Stimulated activated CD4-positive, alpha-beta T cell treated with anti-CD3 and anti-CD28 coated beads, Interleukin-4, amount 100 ng/mL, for 1 hour (primary cell): Measurements from ENCODE around the gene RNF135.
"Not testable (repeated sequence)": the region's sequence is repeated elsewhere in the genome, so short reads cannot be mapped to it uniquely, and the experiment has no call there.

Experiments
- DNase-seq: peaks from one replicate; pipeline ENCODE4 v3.0.0-alpha.2; 2020

Gene RNF135

GRCh38 chr17:30956764-30957374 is 14.0 kb upstream of the RNF135 start:
- no peak for DNase-seq

- DNase-seq: no peak
These were observed 13.1 kb upstream of the RNF135 start for GRCh38 chr17:30957741-30958140.

DNA sequence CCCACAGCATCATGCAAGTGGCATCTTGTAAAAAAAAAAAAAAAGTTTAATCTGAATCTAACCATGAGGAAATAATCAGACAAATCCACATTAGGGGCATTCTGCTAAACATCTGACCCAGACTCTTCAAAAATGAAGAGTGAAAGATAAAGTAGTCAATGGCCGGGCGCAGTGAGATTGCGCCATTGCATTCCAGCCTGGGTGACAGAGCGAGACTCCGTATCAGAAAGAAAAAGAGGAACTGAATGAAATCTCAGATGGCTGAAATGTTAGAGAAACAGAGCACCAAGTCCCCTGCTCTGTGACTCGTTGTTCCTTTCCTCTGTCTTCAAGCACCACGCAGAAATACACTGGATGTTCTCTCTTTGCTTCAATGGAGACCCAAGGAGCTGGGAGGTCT is 12.7 kb upstream of the RNF135 start:
- DNase-seq: no peak

GRCh38 chr17:30961209-30962188 is 9.3 kb upstream of the RNF135 start:
- no peak for DNase-seq

GRCh38 chr17:30964312-30964711 is 6.5 kb upstream of the RNF135 start:
- DNase-seq: not testable (repeated sequence)

DNA sequence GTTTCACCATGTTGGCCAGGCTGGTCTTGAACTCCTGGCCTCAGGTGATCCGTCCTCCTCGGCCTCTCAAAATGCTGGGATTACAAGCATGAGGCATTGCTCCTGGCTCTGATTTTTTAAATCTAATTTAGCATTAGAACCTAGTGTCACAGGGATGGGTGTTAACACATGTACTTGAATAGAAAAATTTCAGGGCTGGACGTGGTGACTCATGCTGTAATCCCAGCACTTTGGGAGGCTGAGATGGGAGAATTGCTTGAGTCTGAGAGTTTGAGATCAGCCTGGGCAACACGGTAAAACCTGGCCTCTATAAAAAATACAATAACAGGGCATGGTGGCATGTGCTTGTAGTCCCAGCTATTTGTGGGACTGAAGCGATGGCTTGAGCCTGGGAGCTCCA is 6.0 kb upstream of the RNF135 start:
- DNase-seq: no peak

DNA sequence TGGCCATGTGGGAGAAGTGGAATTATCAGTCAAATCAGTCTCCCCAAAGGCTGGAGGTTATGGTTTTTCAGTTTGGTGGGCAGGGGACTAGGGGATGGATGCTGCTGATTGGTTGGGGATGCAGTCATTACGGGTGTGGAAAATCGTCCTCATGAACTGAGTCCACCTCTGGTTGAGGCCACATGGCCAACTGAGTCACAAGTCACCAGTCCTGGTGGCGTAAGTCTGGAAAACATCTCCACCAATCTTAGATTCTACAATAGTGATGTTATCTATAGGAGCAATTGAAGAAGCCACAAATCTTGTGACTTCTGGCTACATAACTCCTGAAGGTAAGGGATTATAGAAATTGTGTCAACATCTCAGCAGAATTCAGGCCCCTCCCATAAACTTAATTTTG is 5.2 kb upstream of the RNF135 start:
- no peak for DNase-seq

DNA sequence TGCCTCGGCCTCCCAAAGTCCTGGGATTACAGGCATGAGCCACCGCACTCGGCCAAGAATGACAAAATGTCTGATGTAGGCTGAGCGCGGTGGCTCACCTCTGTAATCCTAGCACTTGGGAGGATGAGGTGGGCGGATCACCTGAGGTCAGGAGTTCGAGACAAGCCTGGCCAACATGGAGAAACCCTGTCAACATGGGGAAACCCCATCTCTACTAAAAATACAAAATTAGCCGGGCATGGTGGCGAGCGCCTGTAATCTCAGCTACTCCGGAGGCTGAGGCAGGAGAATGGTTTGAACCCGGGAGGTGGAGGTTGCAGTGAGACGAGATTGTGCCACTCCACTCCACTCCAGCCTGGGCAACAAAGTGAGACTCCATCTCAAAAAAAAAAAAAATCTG is 2.9 kb upstream of the RNF135 start:
- not testable (repeated sequence) for DNase-seq

DNA sequence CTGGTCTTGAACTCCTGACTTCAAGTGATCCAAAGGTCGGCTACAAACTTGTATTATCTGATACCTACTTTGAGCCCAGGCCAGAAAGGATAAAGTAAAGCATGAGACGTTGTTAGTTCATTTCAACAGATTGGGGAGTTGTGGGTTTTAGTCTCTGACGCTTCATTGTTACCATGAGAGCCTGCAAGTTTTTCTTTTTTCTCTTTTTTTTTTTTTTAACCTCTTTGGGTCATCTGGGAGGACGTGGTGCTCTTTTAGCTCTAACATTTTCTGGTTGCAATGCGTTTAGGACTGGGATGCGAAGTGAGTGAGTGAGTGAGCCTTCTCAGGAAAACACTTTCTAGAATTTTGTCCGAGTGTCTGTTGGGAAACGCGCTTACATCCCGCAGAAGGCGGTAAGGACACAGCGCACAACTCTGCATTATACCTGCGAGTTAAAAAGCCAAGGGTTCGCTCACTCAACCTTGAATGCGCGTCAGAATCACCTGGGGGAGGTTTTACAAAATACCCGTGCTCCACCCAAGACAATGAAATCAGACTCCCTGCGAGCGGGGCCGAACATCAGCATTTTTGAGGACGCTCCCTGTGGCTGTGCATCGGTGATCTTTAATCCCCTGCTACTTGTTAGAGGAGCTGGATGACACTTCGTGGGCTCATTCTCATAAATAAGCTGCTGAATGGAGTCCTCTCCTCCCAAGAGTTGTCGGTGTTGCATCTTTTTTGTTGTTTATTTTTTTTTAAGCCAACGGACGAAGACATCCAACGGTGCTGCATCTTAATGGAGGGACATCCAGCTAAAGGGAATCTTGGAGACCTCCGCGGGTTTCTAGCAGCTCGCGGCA is 629 bp upstream of the RNF135 start:
- DNase-seq: no peak

GRCh38 chr17:30975042-30975820 is 4.4 kb downstream of the RNF135 start:
- DNase-seq: no peak

DNA sequence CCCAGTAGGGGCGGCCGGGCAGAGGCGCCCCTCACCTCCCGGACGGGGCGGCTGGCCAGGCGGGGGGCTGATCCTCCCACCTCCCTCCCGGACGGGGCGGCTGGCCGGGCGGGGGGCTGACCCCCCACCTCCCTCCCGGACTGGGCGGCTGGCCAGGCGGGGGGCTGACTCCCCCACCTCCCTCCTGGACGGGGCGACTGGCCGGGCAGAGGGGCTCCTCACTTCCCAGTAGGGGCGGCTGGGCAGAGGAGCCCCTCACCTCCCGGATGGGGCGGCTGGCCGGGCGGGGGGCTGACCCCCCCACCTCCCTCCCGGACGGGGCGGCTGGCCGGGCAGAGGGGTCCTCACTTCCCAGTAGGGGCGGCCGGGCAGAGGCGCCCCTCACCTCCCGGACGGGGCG is 9.1 kb downstream of the RNF135 start:
- not testable (repeated sequence) for DNase-seq

DNA sequence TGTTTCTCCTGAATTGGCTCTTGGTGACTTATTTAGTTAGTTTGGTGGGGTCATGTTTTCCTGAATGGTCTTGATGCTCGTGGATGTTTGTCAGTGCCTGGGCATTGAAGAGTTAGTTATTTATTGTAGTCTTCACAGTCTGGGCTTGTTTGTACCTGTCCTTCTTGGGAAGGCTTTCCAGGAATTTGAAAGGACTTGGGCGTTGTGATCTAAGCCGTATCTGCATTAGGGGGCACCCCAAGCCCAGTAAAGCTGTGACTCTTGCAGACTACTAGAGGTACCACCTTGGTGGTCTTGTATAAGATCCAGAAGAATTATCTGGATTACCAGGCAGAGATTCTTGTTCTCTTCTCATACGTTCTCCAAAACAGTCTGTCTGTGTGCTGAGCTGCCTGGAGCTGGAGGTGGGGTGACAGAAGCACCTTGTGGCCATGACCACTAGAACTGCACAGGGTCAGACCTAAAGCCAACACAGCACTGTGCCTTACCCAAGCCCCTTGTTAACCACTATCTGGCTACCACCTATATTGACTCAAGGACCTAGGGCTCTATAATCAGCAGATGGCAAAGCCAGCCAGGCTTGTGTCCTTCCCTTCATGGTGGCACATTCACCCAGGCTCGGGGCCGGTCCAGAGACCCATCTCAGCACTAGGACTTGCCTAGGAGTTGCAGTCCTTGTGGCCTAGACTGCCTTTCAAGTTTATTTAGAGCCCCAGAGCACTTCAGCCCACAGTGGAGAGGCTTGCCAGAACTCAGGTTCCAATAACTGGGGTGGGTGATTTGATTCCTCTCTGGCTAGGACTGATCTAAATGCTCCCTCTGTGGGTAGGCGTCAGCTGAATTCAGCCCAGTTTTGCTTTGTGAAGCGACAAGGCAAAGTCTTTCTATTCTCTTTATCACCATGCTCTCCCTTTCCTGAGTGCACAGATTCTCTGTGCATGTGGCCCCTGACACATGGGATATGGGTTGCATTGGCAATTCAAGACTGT is 11.0 kb downstream of the RNF135 start:
- no peak for DNase-seq

DNA sequence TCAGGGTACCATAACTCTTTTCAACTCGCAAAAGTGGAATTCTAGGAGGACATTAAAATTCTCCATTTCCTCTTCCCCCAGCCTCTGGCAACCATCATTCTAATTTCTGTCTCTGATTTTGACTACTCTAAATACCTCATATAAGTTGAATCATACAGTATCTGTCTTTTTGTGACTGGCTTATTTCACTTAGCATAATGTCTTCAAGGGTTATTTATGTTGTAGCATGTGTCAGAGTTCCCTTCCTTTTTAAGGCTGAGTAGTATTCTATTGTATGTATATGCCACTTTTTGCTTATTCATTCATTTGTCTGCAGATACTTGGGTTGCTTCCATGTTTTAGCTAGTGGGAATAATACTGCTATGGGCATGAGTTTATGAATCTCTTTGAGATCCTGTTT is 12.0 kb downstream of the RNF135 start:
- no peak for DNase-seq

GRCh38 chr17:30990458-30990857 is 19.6 kb downstream of the RNF135 start:
- no peak for DNase-seq

- DNase-seq: no peak
These were observed 21.7 kb downstream of the RNF135 start for GRCh38 chr17:30992551-30992950.

DNA sequence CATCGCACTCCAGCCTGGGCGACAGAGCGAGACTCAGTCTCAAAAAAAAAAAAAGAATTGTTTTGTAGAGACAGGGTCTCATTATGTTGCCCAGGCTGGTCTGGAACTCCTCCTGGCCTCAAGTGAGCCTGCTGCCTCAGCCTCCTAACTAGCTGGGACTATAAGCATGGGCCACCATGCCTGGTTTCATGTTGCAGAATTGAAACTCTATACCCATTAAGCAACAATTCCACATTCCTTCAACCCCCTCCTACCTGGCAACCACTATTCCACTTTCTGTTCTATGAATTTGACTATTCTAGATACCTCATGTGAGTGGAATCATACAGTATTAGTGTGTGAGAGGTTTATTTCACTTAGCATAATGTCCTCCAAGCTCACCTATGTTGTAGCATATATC is 24.5 kb downstream of the RNF135 start:
- no peak for DNase-seq

- no peak for DNase-seq
These were observed 25.6 kb downstream of the RNF135 start for GRCh38 chr17:30996486-30996885.

DNA sequence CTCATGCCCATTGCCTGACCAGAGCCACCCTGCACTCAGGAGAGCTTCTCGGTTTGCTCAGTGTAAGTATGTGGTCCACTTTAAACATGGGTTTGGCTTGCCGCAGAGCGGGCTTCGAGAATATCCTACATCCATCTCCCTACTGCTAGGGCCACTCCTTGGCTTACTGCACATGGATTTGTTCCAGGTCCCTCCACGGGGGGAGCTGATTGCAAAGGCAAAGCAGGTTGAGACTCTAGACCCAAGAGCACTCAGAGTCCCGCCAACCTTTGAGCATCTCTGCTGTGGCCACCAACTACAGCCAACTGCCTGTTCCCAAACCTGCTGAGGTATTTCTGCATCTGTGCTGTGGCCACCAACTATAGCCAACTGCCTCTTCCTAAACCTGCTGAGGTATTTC is 26.4 kb downstream of the RNF135 start:
- DNase-seq: no peak

DNA sequence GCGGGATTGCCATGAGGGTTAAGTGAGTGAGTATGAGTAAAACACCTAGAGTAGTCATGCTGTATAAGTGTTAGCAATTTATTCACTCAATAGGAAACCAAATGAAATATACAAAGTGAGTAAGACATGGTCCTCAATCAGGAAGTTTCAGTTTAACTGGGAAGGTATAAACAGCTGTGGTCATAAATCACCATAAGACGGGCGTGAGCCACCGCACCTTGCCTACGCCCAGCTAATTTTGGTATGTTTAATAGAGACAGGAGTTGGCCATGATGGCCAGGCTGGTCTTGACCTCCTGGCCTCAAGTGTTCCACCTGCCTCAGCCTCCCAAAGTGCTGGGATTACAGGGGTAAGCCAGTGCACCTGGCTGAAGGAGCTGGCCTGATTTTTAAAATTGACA is 27.0 kb downstream of the RNF135 start:
- DNase-seq: no peak

DNA sequence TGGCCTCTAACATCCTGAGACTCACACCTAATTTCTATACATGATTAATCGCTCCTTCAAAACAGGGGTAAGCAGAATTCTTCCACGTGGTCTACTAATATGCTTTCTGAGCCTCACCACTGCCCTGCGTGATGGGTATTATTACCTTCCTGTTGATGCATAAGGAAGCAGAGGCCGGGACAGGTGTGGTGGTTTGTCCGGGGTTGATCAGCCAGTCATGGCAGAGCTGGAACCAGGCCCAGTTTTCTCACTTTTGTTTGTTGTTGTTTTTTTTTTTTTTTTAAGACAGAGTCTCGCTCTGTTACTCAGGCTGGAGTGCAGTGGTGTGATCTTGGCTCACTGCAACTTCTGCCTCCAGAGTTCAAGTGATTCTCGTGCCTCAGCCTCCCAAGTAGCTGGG is 31.2 kb downstream of the RNF135 start:
- DNase-seq: no peak

DNA sequence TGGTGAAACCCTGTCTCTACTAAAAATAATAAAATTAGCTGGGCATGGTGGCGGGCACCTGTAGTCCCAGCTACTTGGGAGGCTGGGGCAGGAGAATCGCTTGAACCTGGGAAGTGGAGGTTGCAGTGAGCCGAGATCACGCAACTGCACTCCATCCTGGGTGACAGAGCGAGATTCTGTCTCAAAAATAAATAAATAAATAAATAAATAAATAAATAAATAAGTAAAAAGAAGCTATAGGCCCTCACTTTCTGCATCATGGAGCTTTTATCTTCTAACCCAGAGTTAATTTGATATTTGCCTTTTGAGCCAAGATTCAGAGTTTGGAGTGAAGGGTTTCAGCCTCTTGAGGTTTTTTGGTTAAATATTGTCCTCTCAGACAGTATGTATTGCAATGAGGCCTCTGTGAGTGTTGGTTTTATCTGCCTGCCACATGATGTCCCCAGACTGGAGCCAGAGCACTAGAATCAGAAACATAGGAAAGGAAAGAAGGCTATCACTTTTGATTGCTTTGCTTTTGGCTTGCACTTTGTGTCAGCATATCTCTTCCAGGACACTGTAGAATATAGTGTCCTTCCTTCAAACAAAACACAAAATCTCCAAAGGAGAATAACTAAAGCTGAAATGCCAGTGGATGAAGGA is 32.5 kb downstream of the RNF135 start:
- DNase-seq: no peak
